ENCODE measurements around the gene GALNT12. TPM values are rescaled to one million over a fixed set of nuclear protein-coding genes. Genes with fewer than 3 reads are reported as not detected.
A peak's percentile ranks its signal among the peaks of the same experiment; 100 is the strongest.

GALNT12 gene, protein sequence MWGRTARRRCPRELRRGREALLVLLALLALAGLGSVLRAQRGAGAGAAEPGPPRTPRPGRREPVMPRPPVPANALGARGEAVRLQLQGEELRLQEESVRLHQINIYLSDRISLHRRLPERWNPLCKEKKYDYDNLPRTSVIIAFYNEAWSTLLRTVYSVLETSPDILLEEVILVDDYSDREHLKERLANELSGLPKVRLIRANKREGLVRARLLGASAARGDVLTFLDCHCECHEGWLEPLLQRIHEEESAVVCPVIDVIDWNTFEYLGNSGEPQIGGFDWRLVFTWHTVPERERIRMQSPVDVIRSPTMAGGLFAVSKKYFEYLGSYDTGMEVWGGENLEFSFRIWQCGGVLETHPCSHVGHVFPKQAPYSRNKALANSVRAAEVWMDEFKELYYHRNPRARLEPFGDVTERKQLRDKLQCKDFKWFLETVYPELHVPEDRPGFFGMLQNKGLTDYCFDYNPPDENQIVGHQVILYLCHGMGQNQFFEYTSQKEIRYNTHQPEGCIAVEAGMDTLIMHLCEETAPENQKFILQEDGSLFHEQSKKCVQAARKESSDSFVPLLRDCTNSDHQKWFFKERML
- 100 to 1,000 TPM in 2 of 5 donors, 10 to 100 TPM in 3; 27.7 to 212 (median 60.3) TPM for total RNA-seq
- polyA plus RNA-seq, result 10 to 100 TPM in 2 of 3 donors, 1 to 10 TPM in 1; 9.0 to 19.4 (median 10.0) TPM
- long read RNA-seq, donor 1, transcript GALNT12-201 (10 exons, 2,735 nt), result major isoform, 8 of 24 reads
- long read RNA-seq, donor 1, partial matches to known transcripts, result 15 of 24 reads
- long read RNA-seq, donor 1, other reads (novel, unspliced or antisense), result 0 of 24 reads
- long read RNA-seq, donor 2, transcript GALNT12-201 (10 exons, 2,735 nt), result major isoform, 7 of 20 reads
- long read RNA-seq, donor 2, partial matches to known transcripts, result 11 of 20 reads
- long read RNA-seq, donor 2, other reads (novel, unspliced or antisense), result 0 of 20 reads
- long read RNA-seq, donor 3, transcript GALNT12-201 (10 exons, 2,735 nt), result major isoform, 5 of 20 reads
- long read RNA-seq, donor 3, partial matches to known transcripts, result 13 of 20 reads
- long read RNA-seq, donor 3, other reads (novel, unspliced or antisense), result 0 of 20 reads
- long read RNA-seq, donor 4, partial matches to known transcripts, result 0 of 2 reads
- long read RNA-seq, donor 4, other reads (novel, unspliced or antisense), result 0 of 2 reads
- long read RNA-seq, donor 5, partial matches to known transcripts, result 26 of 30 reads
- long read RNA-seq, donor 5, other reads (novel, unspliced or antisense), result 0 of 30 reads
- long read RNA-seq, donor 6, transcript GALNT12-201 (10 exons, 2,735 nt), result major isoform, 19 of 97 reads
- long read RNA-seq, donor 6, partial matches to known transcripts, result 73 of 97 reads
- long read RNA-seq, donor 6, other reads (novel, unspliced or antisense), result 0 of 97 reads
- long read RNA-seq, donor 7, transcript GALNT12-201 (10 exons, 2,735 nt), result major isoform, 12 of 56 reads
- long read RNA-seq, donor 7, partial matches to known transcripts, result 44 of 56 reads
- long read RNA-seq, donor 7, other reads (novel, unspliced or antisense), result 0 of 56 reads
- long read RNA-seq, donor 8, transcript GALNT12-201 (10 exons, 2,735 nt), result major isoform, 11 of 38 reads
- long read RNA-seq, donor 8, partial matches to known transcripts, result 27 of 38 reads
- long read RNA-seq, donor 8, other reads (novel, unspliced or antisense), result 0 of 38 reads
- long read RNA-seq, donor 9, partial matches to known transcripts, result 7 of 10 reads
- long read RNA-seq, donor 9, other reads (novel, unspliced or antisense), result 0 of 10 reads
- long read RNA-seq, donor 10, partial matches to known transcripts, result 0 of 4 reads
- long read RNA-seq, donor 10, other reads (novel, unspliced or antisense), result 0 of 4 reads

DNA sequence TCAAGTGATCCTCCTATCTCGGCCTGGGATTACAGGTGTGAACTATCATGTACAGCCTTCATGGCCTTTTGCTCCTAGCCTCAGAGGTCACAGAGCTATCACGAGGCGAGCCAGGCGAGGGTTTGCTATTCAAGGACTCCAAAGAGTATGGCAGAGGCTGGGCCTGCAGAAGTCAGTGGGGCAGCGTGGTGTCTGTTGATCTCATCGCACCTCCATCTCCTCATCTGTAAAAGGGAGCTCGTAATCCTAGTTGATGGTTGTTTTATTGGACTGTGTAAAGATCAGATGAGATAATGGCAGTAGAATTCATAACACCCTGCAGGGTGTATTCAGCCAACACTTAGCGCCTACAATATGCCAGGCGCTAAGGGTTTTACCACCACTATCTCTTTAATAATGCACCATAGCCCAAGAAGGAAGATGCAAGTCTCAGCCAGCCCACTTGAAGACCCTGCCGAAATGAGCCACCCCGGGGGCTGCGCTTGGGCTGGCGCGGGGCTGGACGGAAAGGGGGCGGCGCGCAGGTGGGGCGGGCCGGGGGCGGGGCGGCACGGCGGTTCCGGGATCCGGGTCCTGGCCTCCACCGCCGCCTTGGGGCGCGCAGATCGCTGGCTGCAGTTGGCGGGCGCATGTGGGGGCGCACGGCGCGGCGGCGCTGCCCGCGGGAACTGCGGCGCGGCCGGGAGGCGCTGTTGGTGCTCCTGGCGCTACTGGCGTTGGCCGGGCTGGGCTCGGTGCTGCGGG lies at the start of gene GALNT12:
GALNT12 (plus strand) TSS at position 601 of the 744 bp plus-strand sequence; CDS start at position 630, 29 bp downstream.
- Histone ChIP-seq H3K27ac (peak within 1 kb of the TSS; percentile 77 to 85 (median 83)), H3K27me3 (peaks cover 0 to 9% (median 0%) of the 10 kb centered on the region in 3 donors), H3K4me3 (peak within 1 kb of the TSS; percentile 53 to 78 (median 60)), H3K4me1 (peaks cover 38 to 78% (median 65%) of the 10 kb centered on the region in 4 donors), H3K36me3 (no peaks in the 10 kb centered on the region), H3K9me3 (no peaks in the 10 kb centered on the region)
- 5 to 24% (median 9%) methylated on average over 9 to 51 of the region's 51 CpGs for WGBS, 5 donors
- TF ChIP-seq POLR2AphosphoS5 (IDR thresholded peaks at IDR 0.05) (peak in 1 of 3 donors; percentile 37), EP300 (IDR thresholded peaks at IDR 0.05) (no peak)
- DNase-seq, result peak; percentile 47 to 85
- intact Hi-C loops (cut with DNase I; ENCODE audit: low total_unique reads), result no loop called here

DNA sequence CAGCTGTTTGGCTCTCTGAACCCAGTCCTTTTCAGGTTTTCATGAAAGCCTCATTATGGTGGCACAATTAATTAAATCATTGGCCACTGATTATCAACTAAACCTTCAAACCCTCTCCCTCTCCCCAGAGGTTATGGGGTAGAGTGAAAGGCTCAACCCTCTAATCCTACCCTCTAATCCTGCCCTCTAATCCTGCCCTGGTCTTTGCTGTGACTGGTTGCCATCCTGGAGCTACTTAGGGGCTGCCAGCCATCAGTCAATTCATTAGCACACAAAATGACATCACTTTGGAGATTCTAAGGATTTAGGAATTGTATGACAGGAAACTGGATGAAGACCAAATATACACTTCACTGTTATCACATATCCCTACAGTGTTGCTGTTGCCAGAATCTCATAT lies 47.2 kb upstream of the GALNT12 start:
- Histone ChIP-seq H3K36me3 (peaks cover 13 to 66% (median 52%) of the 10 kb centered on the region in 4 donors), H3K4me3 (no peak overlapping the region), H3K4me1 (no peaks in the 10 kb centered on the region), H3K27me3 (no peaks in the 10 kb centered on the region), H3K27ac (no peak overlapping the region), H3K9me3 (peaks cover 0 to 17% (median 2%) of the 10 kb centered on the region in 4 donors)
- intact Hi-C loops (cut with DNase I; ENCODE audit: low total_unique reads), result no loop called here
- DNase-seq, result no peak
- TF ChIP-seq, protein P1, sequence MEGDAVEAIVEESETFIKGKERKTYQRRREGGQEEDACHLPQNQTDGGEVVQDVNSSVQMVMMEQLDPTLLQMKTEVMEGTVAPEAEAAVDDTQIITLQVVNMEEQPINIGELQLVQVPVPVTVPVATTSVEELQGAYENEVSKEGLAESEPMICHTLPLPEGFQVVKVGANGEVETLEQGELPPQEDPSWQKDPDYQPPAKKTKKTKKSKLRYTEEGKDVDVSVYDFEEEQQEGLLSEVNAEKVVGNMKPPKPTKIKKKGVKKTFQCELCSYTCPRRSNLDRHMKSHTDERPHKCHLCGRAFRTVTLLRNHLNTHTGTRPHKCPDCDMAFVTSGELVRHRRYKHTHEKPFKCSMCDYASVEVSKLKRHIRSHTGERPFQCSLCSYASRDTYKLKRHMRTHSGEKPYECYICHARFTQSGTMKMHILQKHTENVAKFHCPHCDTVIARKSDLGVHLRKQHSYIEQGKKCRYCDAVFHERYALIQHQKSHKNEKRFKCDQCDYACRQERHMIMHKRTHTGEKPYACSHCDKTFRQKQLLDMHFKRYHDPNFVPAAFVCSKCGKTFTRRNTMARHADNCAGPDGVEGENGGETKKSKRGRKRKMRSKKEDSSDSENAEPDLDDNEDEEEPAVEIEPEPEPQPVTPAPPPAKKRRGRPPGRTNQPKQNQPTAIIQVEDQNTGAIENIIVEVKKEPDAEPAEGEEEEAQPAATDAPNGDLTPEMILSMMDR (IDR thresholded peaks at IDR 0.05), result no peak

DNA sequence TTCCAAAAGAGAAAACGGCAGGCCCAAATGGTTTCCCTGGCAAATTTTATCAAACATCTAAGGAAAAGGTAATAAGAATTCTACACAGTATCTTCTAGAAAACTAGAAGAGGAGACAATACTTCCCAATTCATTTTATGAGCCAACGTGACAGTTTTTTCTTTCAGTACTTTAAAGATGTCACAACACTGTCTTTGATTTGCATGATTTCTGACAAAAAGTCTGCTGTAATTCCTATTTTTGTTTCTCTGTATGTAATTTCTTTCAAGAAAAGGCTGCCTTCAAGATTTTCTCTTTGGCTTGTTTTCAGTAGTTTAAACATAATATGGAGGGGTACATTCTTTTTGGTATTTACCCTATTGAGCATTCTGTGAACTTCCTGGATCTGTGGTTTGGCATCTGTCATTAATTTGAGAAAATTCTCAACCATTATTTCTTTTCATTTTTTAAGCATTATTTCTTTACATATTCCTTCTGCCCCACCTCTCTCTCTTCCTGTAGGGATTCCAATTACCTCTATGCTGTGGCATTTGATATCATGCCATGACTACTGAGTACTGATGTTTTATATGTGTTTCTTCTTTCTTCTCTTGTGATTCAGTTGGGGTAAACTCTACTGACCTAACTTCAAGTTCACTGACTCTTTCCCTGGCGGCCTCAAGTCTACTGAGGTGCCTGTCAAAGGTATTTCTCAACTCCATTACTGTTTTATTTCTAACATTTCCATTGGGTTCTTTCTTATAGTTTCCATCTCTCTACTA lies 43.3 kb upstream of the GALNT12 start:
- intact Hi-C loops (cut with DNase I; ENCODE audit: low total_unique reads), result no loop called here
- WGBS, 5 donors, result 93 to 100% (median 97%) methylated on average over 3 of the region's 3 CpGs
- no peak overlapping the region for H3K4me3 ChIP-seq
- TF ChIP-seq, protein P1 (IDR thresholded peaks at IDR 0.05), result no peak
- TF ChIP-seq EP300 (IDR thresholded peaks at IDR 0.05) (no peak), POLR2A (IDR thresholded peaks at IDR 0.05) (no peak), POLR2AphosphoS5 (IDR thresholded peaks at IDR 0.05) (no peak)
- H3K27ac ChIP-seq, result no peak overlapping the region
- no peaks in the 10 kb centered on the region for H3K4me1 ChIP-seq
- peaks cover 0 to 9% (median 2%) of the 10 kb centered on the region in 4 donors for H3K9me3 ChIP-seq
- no peak for DNase-seq
- peaks cover 18 to 68% (median 56%) of the 10 kb centered on the region in 4 donors for H3K36me3 ChIP-seq
- no peaks in the 10 kb centered on the region for H3K27me3 ChIP-seq
